Measurements from ENCODE around the gene CROCC.
"Not testable (repeated sequence)": the region's sequence is repeated elsewhere in the genome, so short reads cannot be mapped to it uniquely, and the experiment has no call there.

The CROCC gene

DNA sequence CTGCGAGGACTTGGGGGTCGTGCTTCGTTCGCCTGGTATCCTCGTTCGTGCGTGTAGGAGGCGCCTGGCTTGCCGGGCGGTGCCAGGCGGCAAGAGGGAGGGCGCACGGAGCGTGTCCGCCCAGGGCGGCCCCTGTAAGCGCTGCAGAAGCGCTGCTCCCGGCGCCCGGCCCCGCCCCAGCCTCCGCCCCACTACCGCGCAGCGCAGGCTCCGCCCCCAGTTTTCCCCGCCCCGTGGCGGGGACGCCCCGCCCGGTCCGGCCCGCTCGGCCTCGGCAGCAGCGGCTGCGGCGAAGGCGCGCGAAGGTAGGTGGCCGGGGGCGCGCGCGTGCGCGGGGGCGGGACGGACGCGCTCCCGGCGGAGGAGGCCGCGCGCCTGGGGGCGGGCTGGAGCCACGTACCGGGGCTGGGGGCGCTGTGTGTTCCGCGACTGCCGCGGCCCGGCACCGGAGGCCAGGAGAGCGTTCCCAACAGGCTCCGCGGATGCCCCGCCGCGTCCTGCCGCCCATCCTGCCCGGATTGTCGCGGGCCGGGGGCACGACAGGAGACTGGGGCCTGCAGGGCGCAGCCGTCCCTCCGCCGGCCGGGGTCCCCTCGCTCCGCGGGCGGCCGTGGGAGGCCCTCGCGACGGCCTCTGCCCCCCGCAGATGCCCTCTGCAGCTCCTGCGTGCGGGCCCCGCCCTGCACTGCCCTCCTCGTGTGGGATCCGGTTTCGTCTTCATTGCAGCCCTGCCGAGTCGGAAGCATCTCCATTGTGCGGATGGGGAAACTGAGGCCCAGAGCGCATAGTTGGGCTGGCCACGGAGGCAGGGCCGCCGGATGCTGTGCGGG lies 7.7 kb upstream of the CROCC start:
- peak; percentile 59 to 100 (median 95) for DNase-seq

GRCh38 chr1:16914928-16915626 lies 6.7 kb upstream of the CROCC start:
- DNase-seq = peak in 8 of 56 donors; percentile 10 to 66 (median 44)

- peak in 8 of 56 donors; percentile 16 to 65 (median 34) for DNase-seq
These were observed 6.1 kb upstream of the CROCC start for GRCh38 chr1:16915627-16915973.

DNA sequence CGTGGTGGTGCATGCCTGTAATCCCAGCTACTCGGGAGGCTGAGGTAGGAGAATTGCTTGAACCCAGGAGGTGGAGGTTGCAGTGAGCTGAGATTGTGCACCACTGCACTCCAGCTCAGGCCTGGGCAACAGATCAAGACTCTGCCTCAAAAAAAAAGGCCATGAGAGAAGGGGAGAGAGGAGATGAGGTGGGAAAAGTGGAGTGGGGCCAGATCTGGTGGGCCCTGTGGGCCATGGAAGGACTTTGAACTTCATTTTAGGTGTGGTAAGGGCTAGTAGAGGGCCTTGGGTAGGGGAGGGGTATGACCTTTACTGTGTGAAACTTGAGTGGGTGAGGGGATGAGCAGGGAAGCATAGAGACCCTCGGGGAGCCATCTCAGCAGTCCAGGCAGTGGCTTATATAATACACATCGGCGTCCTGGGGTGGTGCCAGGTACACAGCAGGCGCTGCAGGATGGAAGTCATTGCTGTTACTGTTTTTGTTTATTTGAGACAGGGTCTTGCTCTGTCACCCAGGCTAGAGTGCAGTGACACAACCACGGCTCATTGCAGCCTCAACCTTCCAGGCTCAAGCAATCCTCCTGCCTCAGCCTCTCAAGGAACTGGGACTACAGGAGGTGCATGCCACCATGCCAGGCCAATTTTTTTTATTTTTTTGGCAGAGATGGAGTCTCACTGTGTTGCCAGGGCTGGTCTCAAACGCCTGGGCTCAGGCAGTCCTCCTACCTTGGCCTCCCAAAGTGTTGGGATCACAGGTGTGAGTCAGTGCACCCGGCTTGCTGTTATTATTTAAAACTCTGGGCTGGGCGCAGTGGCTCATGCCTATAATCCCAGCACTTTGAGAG lies 5.5 kb upstream of the CROCC start:
- DNase-seq = not testable (repeated sequence)

GRCh38 chr1:16918371-16918770 lies 3.4 kb upstream of the CROCC start:
- DNase-seq = no peak

GRCh38 chr1:16918936-16919665 lies 2.6 kb upstream of the CROCC start:
- DNase-seq = not testable (repeated sequence)

- DNase-seq = no peak
These were observed 780 bp upstream of the CROCC start for GRCh38 chr1:16920951-16921350.

DNA sequence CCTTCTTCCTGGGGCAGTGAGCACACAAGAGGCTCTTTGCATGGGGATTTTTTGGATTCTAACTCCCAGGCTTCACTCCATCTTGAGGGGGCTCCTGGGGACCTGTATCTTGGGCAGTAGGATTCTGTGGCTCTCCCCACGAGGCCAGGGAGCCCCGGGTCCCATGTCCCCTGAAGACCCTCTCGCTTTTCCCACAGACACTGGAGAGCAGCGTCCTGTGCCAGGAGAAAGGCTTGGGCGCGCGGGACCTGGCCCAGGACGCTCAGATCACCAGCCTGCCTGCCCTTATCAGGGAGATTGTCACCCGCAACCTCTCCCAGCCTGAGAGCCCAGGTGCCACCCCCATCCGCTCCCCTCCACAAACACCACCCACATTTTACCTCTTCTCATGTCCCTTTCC lies 735 bp downstream of the CROCC start:
- DNase-seq = no peak

GRCh38 chr1:16922885-16923431 lies 1.2 kb downstream of the CROCC start:
- DNase-seq = no peak

DNA sequence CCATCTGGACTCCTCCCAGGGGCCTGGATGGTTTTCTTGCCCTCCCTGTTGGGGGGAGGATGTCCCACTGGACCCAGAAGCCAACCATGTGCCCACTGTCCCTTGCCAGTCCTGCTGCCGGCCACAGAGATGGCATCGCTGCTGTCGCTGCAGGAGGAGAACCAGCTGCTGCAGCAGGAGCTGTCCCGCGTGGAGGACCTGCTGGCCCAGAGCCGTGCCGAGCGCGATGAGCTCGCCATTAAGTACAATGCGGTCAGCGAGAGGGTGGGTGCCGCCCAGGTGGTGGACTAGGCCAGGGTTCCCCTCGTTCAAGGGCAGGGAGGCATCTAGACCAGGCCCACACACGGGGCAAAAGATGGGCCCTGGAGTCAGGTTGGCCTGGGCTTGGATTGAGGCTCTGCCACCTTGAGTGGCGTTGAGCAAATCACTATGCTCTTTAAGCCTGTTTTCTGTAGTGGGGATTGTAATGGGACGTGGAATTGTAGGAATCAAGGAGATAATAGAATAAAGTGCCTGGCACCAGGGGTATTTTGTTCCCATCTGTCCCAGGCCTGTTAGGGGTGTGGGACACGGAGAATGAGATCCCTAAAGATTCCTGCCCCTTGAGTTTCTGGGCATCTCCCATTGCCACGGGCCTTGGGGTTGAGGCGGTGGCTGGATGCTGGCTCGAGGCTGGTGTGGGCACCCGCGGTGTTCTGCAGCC lies 2.6 kb downstream of the CROCC start:
- DNase-seq = peak in 1 of 56 donors; percentile 20

DNA sequence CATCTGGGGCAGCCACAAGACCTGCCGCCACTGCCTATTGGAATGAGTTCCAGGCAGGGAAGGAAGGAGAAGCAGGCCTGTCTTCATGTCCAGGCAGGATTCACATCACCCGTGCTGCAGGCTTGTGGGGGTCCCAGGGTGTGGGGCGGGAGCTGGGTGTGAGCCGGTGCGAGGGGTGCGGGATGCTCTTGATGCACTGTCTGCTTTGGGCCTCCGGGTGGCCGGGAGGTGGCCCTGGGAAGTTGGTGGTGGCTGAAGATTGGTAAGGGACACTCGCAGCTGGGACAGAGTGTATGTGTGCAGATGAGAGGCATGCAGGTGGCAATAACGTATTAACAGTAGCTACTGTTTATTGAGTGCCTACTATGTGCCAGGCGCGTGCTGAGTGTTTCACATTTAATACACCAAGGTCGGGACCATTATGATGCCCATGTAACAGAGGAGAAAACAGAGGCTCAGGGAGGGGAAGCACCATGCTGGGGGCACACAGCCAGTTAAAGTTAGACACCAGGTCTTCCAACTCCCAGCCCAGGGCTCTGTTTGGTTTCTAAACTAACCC lies 3.3 kb downstream of the CROCC start:
- DNase-seq = no peak

- peak in 4 of 56 donors; percentile 20 to 59 (median 38) for DNase-seq
These were observed 4.1 kb downstream of the CROCC start for GRCh38 chr1:16925635-16926490.

- peak in 26 of 56 donors; percentile 11 to 77 (median 30) for DNase-seq
These were observed 4.9 kb downstream of the CROCC start for GRCh38 chr1:16926491-16927073.

DNA sequence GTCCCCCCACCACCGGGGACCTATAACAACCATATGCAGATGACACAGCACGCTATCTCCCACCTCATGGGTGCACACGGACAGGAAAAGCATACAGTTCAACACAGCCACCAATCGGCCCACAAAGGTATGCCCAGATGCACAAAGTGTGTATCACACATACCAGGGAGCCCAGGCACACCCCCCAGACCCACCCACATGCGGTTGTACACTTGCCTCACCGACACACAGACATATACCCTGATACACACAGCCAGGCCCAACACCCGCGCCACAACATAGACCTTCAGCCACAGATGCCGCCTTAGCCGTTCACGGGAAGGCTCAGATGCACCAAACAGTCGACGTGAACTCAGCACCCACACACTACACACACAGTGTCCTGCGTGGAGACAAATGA lies 5.5 kb downstream of the CROCC start:
- no peak for DNase-seq

DNA sequence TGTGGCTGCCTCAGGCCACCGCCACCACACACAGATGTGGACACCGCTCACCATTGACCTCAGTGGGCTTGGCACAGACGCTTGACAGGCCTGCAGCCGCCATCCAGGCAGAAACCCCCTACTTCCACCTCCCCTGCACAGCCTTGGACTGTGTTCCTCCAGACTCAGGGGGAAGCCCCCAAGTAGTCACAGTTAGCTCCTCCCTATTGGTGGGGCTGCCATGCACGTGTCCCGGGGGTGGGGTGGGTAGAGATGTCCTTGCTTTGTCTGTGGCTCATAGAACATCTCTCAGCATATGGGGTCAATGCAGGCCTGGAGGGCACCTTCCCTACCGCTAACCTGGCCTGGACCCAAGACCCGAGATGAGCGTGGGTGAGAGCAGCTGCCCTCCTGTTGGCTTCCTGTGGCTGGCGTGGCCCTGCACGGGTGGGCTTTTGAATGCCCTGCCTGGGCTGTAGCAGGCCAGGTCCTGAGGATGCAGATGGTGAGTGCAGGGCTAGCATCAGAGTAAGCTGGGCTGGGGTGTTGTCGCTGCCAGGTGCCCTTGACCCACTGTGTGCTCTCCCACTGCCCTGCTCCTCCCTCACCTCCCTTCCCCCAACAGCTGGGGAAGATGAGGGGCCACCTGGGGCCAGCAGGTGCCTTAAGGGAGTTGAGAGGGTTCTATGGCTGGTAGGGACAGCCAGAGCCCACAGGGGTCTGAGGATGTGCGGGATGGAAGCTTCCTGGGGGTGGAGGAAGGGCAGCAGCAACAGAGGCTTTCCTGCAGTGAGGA lies 6.2 kb downstream of the CROCC start:
- no peak for DNase-seq

- not testable (repeated sequence) for DNase-seq
These were observed 7.7 kb downstream of the CROCC start for GRCh38 chr1:16929146-16930041.

All from nucleus accumbens (tissue), 56 donors.